ENCODE data around the gene CNTN4.

The CNTN4 gene

DNA sequence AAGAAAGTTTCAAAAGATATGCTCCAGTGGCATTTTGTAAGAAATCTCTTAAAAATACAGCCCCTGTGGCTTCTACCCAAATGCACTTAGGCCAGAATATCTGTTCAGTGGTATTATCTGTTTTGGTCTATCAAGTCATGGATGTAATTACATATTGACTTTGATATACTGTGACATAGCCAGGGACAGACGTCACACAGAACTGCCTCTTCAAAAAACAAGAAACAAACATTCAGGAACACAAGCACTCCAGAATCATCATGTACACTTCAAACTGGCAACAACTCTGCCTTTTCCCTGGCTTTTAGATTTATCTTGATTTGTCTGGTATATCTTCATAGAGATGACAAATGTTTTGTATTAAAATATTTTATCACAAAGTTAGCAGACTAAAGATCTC, 771.2 kb downstream of the CNTN4 start:
- 78 to 80% methylated on average over 1 of the region's 1 CpG for WGBS, 2 experiments
- no peaks in the 10 kb centered on the region for H3K4me1 ChIP-seq (ENCODE audit: control insufficient read depth, insufficient read depth, low read length)
- H3K4me3 ChIP-seq (ENCODE audit: insufficient read depth, low read depth, low read length): no peak overlapping the region
- H3K27me3 ChIP-seq (ENCODE audit: control insufficient read depth, insufficient read depth, low read length, poor library complexity, severe bottlenecking): no peaks in the 10 kb centered on the region
- no peak overlapping the region for H3K27ac ChIP-seq (ENCODE audit: insufficient read depth, low read depth, low read length, poor library complexity, severe bottlenecking)
- H3K36me3 ChIP-seq (ENCODE audit: control insufficient read depth, insufficient read depth, low read length): no peaks in the 10 kb centered on the region
- no peaks in the 10 kb centered on the region for H3K9me3 ChIP-seq (ENCODE audit: control insufficient read depth, low read length)

DNA sequence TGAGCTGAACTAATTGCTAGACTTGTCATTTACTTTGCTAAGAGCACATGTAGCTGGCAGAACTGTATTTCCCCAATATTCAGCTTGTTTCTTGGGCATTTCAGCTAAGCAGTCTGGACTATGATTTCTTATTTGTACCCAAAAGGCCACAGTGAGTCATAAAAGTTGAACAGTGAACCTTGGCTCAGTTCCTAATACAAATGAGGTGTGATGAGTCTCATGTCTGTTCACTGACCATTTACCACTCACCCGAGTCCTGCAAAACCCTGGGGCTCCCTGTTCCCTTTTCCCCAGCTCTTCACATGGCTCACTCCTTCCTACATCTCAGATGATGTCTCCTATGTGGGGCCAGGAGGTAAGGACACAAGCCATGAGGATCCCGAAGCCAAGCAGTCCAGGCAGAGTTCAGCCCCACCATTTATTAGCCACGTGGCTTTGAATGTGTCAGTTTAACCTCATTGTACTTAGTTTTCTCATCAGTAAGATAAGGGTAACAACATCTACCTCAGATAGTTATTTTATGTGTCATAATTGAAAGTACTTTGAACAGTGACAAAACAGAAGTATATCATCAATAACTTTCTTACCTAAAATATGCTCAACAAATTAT, 772.2 kb downstream of the CNTN4 start:
- H3K27me3 ChIP-seq (ENCODE audit: control insufficient read depth, insufficient read depth, low read length, poor library complexity, severe bottlenecking): no peaks in the 10 kb centered on the region
- no peak overlapping the region for H3K27ac ChIP-seq (ENCODE audit: insufficient read depth, low read depth, low read length, poor library complexity, severe bottlenecking)
- no peaks in the 10 kb centered on the region for H3K4me1 ChIP-seq (ENCODE audit: control insufficient read depth, insufficient read depth, low read length)
- H3K9me3 ChIP-seq (ENCODE audit: control insufficient read depth, low read length): no peaks in the 10 kb centered on the region
- no peak overlapping the region for H3K4me3 ChIP-seq (ENCODE audit: insufficient read depth, low read depth, low read length)
- WGBS, 2 experiments: 84 to 86% methylated on average over 3 of the region's 3 CpGs
- no peaks in the 10 kb centered on the region for H3K36me3 ChIP-seq (ENCODE audit: control insufficient read depth, insufficient read depth, low read length)

DNA sequence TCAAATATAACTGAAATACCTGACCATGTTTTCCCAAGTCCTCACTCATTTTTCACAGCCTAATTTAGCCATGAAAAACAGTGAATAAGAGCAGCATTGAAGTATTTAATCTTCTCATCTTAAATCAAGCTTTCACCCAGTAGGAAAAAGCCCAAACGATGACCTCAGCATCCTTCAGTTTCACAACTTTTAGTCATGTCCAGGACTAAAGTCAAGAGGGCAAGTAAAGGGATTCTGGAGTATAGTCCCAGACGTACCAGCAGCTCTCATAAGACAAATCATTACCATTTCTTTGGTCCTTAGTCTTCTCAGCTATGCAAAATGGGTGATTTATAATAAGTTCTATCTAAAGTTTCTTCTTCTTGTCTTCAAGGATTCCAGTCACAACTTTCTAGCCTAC, 774.2 kb downstream of the CNTN4 start:
- H3K36me3 ChIP-seq (ENCODE audit: control insufficient read depth, insufficient read depth, low read length): no peaks in the 10 kb centered on the region
- no peaks in the 10 kb centered on the region for H3K9me3 ChIP-seq (ENCODE audit: control insufficient read depth, low read length)
- no peak overlapping the region for H3K27ac ChIP-seq (ENCODE audit: insufficient read depth, low read depth, low read length, poor library complexity, severe bottlenecking)
- no peaks in the 10 kb centered on the region for H3K27me3 ChIP-seq (ENCODE audit: control insufficient read depth, insufficient read depth, low read length, poor library complexity, severe bottlenecking)
- 85 to 89% methylated on average over 2 of the region's 2 CpGs for WGBS, 2 experiments
- H3K4me1 ChIP-seq (ENCODE audit: control insufficient read depth, insufficient read depth, low read length): no peaks in the 10 kb centered on the region
- no peak overlapping the region for H3K4me3 ChIP-seq (ENCODE audit: insufficient read depth, low read depth, low read length)

DNA sequence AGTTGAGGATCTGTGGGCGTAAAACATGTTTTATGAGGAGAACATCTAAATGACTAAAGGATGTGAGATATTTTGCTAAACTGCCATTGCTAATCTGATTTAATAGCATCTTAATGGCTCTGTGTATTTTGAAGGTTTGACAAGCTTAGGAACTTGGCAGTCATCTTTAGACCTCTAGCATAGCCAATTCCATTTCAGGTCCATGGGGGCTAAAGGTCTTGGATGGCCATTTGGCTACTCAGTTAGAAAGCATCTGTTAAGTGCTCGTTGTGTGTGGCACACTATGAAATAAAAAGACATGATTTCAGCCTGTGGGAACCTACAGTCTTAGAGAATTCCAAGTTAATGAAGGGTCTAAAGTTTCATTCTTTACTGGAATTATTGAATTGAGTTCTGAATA, 775.3 kb downstream of the CNTN4 start:
- Histone ChIP-seq H3K27me3 (ENCODE audit: control insufficient read depth, insufficient read depth, low read length, poor library complexity, severe bottlenecking) (no peaks in the 10 kb centered on the region), H3K4me1 (ENCODE audit: control insufficient read depth, insufficient read depth, low read length) (no peaks in the 10 kb centered on the region), H3K9me3 (ENCODE audit: control insufficient read depth, low read length) (no peaks in the 10 kb centered on the region), H3K36me3 (ENCODE audit: control insufficient read depth, insufficient read depth, low read length) (no peaks in the 10 kb centered on the region), H3K4me3 (ENCODE audit: insufficient read depth, low read depth, low read length) (no peak overlapping the region), H3K27ac (ENCODE audit: insufficient read depth, low read depth, low read length, poor library complexity, severe bottlenecking) (no peak overlapping the region)
- 92 to 93% methylated on average over 2 of the region's 2 CpGs for WGBS, 2 experiments

DNA sequence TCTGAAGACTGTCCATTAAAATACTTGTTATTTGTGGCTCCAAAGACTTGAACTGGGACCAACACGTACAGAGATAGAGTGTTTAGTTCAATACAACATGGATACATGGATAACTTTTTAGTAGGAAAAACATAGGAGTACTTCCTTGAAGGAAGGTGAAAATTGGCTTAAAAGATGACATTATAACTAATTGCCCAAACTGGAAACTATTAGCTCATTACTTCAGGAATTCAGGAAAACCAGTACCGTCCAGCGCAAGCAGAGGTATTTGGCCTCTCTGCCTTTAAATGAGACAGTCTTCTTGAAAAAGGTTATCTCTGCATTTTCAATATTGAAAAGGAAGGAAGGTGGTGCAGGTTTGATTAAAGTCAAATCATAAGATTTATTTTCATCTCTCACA, 777.0 kb downstream of the CNTN4 start:
- no peaks in the 10 kb centered on the region for H3K4me1 ChIP-seq (ENCODE audit: control insufficient read depth, insufficient read depth, low read length)
- no peaks in the 10 kb centered on the region for H3K27me3 ChIP-seq (ENCODE audit: control insufficient read depth, insufficient read depth, low read length, poor library complexity, severe bottlenecking)
- H3K36me3 ChIP-seq (ENCODE audit: control insufficient read depth, insufficient read depth, low read length): no peaks in the 10 kb centered on the region
- H3K27ac ChIP-seq (ENCODE audit: insufficient read depth, low read depth, low read length, poor library complexity, severe bottlenecking): no peak overlapping the region
- H3K4me3 ChIP-seq (ENCODE audit: insufficient read depth, low read depth, low read length): no peak overlapping the region
- no peaks in the 10 kb centered on the region for H3K9me3 ChIP-seq (ENCODE audit: control insufficient read depth, low read length)
- WGBS, 2 experiments: 94% methylated on average over 3 of the region's 3 CpGs

DNA sequence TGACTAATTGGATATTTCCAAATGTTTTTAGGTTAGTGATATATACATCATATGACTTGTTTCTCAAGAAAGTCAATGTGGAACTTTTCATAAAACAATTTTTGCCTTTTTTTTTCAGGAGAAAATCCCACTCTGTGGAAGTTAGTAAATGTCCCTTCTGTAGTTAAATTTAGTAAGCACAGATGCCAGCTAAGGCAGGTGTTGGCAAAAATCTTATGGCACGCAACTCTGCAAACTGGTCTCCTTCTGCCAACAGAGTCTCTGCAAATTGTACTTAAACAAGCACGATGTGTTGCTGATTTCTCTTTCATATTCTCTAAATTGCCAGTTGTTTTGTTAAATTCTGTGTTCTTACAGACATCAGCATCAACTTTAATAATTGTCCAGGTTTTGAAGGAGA, 777.7 kb downstream of the CNTN4 start:
- no peak overlapping the region for H3K27ac ChIP-seq (ENCODE audit: insufficient read depth, low read depth, low read length, poor library complexity, severe bottlenecking)
- no peaks in the 10 kb centered on the region for H3K9me3 ChIP-seq (ENCODE audit: control insufficient read depth, low read length)
- no peaks in the 10 kb centered on the region for H3K36me3 ChIP-seq (ENCODE audit: control insufficient read depth, insufficient read depth, low read length)
- no peaks in the 10 kb centered on the region for H3K4me1 ChIP-seq (ENCODE audit: control insufficient read depth, insufficient read depth, low read length)
- H3K27me3 ChIP-seq (ENCODE audit: control insufficient read depth, insufficient read depth, low read length, poor library complexity, severe bottlenecking): no peaks in the 10 kb centered on the region
- 95 to 96% methylated on average over 2 of the region's 2 CpGs for WGBS, 2 experiments
- H3K4me3 ChIP-seq (ENCODE audit: insufficient read depth, low read depth, low read length): no peak overlapping the region

DNA sequence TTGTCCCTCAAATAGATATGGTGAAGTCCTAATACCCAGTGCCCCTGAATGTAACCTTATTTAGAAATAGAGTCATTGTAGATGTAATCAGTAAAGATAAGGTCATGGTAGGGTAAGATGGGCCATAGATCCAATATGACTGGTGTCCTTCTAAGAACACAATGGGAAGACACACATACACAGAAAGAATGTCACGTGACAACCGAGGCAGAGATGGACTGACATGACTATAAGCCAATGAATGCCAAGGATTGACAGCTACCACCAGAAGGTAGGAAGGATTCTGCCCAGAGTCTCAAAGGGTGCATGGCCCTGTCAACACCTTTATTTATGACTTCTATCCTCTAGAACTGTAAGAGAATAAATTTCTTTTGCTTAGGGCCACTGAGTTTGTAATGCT, 780.4 kb downstream of the CNTN4 start:
- Histone ChIP-seq H3K27me3 (ENCODE audit: control insufficient read depth, insufficient read depth, low read length, poor library complexity, severe bottlenecking) (no peaks in the 10 kb centered on the region), H3K4me1 (ENCODE audit: control insufficient read depth, insufficient read depth, low read length) (no peaks in the 10 kb centered on the region), H3K27ac (ENCODE audit: insufficient read depth, low read depth, low read length, poor library complexity, severe bottlenecking) (no peak overlapping the region), H3K36me3 (ENCODE audit: control insufficient read depth, insufficient read depth, low read length) (no peaks in the 10 kb centered on the region), H3K9me3 (ENCODE audit: control insufficient read depth, low read length) (no peaks in the 10 kb centered on the region), H3K4me3 (ENCODE audit: insufficient read depth, low read depth, low read length) (no peak overlapping the region)
- 96 to 97% methylated on average over 2 of the region's 2 CpGs for WGBS, 2 experiments

DNA sequence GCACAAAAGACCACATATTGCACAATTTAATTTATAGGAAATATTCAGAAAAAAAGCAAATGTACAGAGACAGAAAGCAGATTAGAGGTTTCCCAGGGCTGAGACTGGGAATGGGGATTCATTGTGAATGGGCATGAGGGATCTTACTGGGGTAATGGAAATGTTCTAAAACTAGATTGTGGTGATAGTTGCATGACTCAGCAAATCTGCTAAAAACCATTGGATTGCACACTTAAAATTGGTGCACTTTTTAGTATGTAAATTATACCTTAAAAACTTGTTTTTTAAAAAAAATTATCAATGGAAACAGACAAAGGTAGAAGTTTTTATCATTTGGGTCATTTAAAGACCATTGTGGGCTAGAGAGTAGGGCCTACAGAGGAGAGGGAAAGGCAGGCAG, 780.9 kb downstream of the CNTN4 start:
- Histone ChIP-seq H3K4me1 (ENCODE audit: control insufficient read depth, insufficient read depth, low read length) (no peaks in the 10 kb centered on the region), H3K36me3 (ENCODE audit: control insufficient read depth, insufficient read depth, low read length) (no peaks in the 10 kb centered on the region), H3K4me3 (ENCODE audit: insufficient read depth, low read depth, low read length) (no peak overlapping the region), H3K27me3 (ENCODE audit: control insufficient read depth, insufficient read depth, low read length, poor library complexity, severe bottlenecking) (no peaks in the 10 kb centered on the region), H3K9me3 (ENCODE audit: control insufficient read depth, low read length) (no peaks in the 10 kb centered on the region), H3K27ac (ENCODE audit: insufficient read depth, low read depth, low read length, poor library complexity, severe bottlenecking) (no peak overlapping the region)

DNA sequence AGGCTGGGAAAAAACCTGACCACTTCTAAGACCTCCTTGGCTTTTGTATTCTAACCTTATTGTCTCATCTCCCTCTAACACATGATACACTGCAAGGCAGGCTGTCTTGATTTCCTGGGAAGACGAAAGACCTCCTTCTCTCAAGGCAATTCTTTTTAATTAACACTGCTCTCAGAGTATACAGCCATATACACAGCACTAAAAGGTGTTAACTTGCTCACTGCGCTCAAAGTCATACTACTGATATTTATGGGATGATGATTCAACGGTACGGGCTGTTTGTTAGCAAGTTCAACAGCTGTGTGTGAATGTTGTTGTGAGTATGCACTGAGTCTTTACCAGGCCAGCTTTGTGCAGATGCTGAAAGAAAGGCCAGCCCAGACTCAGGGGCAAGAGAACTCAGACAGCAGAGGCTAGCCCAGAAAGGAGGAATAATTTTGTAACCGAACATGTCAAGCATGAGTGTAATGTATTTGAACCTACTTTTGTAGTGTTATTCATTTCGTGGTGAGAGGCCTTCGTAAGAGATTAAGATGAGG, 781.6 kb downstream of the CNTN4 start:
- H3K27ac ChIP-seq (ENCODE audit: insufficient read depth, low read depth, low read length, poor library complexity, severe bottlenecking): no peak overlapping the region
- no peaks in the 10 kb centered on the region for H3K4me1 ChIP-seq (ENCODE audit: control insufficient read depth, insufficient read depth, low read length)
- 94 to 96% methylated on average over 7 of the region's 7 CpGs for WGBS, 2 experiments
- H3K36me3 ChIP-seq (ENCODE audit: control insufficient read depth, insufficient read depth, low read length): no peaks in the 10 kb centered on the region
- no peak overlapping the region for H3K4me3 ChIP-seq (ENCODE audit: insufficient read depth, low read depth, low read length)
- H3K27me3 ChIP-seq (ENCODE audit: control insufficient read depth, insufficient read depth, low read length, poor library complexity, severe bottlenecking): no peaks in the 10 kb centered on the region
- no peaks in the 10 kb centered on the region for H3K9me3 ChIP-seq (ENCODE audit: control insufficient read depth, low read length)

DNA sequence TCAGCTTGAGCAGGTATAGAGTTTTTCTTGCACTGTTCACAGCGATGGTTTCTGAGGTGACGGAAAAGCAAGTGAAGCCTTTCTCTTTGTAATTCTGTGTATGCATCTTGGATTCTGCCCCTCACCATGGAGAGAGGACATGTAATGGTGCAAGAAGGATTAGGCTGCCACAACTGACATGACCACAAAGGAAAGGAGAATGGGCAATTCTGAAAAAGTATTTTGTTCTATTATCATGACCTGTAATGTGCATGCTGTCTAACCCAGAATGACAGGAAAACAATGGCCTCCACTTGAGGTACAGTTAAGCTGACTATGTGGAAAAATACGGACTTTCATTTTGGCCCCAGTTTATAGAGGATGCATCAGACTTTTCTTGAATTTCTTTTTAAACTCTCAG, 784.6 kb downstream of the CNTN4 start:
- Histone ChIP-seq H3K4me1 (ENCODE audit: control insufficient read depth, insufficient read depth, low read length) (no peaks in the 10 kb centered on the region), H3K9me3 (ENCODE audit: control insufficient read depth, low read length) (no peaks in the 10 kb centered on the region), H3K36me3 (ENCODE audit: control insufficient read depth, insufficient read depth, low read length) (no peaks in the 10 kb centered on the region), H3K27ac (ENCODE audit: insufficient read depth, low read depth, low read length, poor library complexity, severe bottlenecking) (no peak overlapping the region), H3K4me3 (ENCODE audit: insufficient read depth, low read depth, low read length) (no peak overlapping the region), H3K27me3 (ENCODE audit: control insufficient read depth, insufficient read depth, low read length, poor library complexity, severe bottlenecking) (no peaks in the 10 kb centered on the region)
- 93 to 95% methylated on average over 3 of the region's 3 CpGs for WGBS, 2 experiments

DNA sequence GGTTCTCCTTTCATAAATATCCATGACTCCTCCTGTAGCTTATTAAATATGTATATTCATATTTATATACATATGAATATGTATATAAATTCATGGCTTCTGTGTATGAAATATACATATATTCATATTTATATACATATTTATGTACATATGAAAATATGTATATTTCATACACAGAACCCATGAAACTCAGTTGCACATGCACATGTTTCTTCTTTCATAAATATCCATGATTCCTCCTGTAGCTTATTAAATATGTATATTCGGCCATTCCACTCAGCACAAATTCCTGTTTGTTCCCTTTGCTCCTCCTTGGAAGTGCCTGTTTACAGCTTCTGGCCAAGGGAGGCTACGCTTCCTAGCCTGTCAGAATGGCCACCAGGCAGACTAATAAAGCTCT, 789.9 kb downstream of the CNTN4 start:
- Histone ChIP-seq H3K4me3 (ENCODE audit: insufficient read depth, low read depth, low read length) (no peak overlapping the region), H3K9me3 (ENCODE audit: control insufficient read depth, low read length) (no peaks in the 10 kb centered on the region), H3K27me3 (ENCODE audit: control insufficient read depth, insufficient read depth, low read length, poor library complexity, severe bottlenecking) (no peaks in the 10 kb centered on the region), H3K4me1 (ENCODE audit: control insufficient read depth, insufficient read depth, low read length) (no peaks in the 10 kb centered on the region), H3K27ac (ENCODE audit: insufficient read depth, low read depth, low read length, poor library complexity, severe bottlenecking) (no peak overlapping the region), H3K36me3 (ENCODE audit: control insufficient read depth, insufficient read depth, low read length) (no peaks in the 10 kb centered on the region)
- 89 to 93% methylated on average over 2 of the region's 2 CpGs for WGBS, 2 experiments

Measured in ectodermal cell (in vitro differentiated cells).